HL-60/S4 treated with retinoic acid at 250 ng/mL for 4 days and 3 days (cell line): ENCODE results near the gene TMOD3.

Experiments used
- in situ Hi-C: fragments of 300-500 bp; cut with MboI; formaldehyde crosslinking; loops from 2 replicates; pipeline ENCODE4 v1.7.0; 2022; ENCODE audit warnings: low sequenced_read_pairs

Gene TMOD3

DNA sequence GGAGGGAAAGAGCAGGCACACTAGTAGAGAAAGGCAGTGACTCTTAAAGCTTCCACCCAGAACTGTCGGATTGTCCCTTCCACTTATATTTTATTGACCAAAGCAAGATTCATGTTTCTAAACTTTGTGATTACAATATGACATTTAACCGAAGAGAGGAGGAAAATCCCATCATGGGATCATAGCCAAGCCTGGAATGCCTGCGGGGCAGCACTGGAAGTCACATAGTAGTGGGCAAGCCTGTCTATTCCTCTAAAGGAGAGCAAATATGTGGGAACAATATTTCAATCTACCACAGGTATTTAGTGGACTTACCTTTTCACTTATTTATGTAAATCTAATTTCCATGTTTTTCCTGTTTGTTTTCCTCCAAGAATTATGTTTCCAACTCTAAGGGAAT is 3.8 kb upstream of the TMOD3 start:
- in situ Hi-C loops, result no loop called here

GRCh38 chr15:51828621-51829375 is 655 bp upstream of the TMOD3 start:
- in situ Hi-C loops, result no loop called here

DNA sequence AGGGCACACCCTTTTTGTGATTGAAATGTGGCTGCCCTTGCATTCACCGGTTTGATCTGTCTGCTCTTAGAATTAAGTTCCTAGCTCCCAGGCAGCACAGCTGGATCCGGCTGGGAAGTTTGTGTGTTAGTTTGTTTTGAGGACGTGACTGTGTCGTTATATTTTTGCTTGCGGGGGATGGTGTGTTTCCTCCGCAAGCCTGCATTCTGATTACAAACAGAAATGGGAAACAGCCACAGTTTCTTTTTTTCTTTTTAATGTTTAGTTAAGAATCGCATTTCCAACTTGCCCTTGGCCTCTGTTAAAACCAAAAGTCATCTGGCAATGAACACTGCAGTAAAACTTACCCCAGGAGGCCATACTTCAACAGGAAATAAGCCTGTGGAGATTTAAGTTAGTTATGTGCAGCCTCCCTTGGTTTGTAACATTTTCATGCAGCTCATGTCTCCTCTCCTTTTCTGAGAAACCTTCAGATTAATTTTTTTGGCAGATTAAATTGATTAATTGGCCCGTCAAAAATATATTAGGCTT is 888 bp downstream of the TMOD3 start:
- in situ Hi-C loops, result no loop called here

DNA sequence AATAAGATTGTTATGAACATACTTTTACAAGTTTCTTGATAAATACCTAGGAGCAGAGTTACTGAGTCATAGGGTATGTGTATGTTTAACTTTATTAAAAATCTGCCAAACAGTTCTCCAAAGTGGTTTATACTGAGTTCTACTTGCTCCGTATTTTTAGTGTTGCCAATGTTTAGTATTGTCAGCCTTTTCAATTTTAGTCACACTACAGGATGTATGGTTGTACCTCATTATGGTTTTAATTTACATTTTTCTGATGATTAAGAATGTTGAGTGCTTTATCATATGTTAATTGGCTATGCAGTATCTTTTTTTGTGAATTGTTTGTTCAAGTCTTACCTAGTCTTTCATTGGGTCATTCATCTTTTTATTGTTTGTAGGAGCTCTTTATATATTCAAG is 4.3 kb downstream of the TMOD3 start:
- in situ Hi-C loops, result no loop called here

- in situ Hi-C loops, result no loop called here
These were observed 8.4 kb downstream of the TMOD3 start for GRCh38 chr15:51837792-51838251.

DNA sequence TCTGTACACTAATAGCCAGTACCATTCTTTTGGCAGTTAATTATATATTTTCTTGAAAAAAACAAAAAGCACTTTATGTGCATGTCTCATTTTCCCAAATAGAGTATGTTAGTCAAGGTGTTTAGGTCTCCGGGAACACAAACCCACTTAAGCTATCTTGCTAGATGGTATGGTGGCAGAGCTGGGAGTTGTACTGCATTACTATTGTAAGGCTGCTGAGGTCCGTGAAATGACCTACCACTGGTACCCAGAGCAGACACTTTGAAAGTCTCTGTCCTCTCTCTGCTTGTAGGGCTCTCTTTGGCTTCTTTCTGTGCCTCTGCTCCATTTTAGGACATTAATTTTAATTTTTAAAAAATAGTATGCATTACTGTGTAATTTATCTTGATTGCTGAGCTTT is 8.8 kb downstream of the TMOD3 start:
- in situ Hi-C loops, result no loop called here

DNA sequence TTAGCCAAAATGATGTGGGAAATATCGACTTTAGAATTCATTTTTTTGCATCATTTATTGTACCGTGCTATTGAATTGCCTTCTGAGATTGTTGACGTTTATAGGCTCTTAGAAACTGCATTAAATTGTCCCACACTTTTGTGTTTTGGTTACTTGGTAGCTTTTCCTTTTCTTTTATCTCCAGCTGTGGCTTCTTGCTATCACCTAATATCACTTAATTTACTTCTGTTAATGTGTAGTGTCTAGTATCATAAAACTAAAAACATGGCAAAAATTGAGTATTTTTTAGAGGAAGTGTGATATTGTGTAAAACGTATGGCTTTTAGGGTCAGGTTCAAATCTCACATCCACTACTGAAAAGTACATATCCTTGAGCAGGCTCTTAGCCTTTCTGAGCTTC is 11.2 kb downstream of the TMOD3 start:
- in situ Hi-C loops, result no loop called here

DNA sequence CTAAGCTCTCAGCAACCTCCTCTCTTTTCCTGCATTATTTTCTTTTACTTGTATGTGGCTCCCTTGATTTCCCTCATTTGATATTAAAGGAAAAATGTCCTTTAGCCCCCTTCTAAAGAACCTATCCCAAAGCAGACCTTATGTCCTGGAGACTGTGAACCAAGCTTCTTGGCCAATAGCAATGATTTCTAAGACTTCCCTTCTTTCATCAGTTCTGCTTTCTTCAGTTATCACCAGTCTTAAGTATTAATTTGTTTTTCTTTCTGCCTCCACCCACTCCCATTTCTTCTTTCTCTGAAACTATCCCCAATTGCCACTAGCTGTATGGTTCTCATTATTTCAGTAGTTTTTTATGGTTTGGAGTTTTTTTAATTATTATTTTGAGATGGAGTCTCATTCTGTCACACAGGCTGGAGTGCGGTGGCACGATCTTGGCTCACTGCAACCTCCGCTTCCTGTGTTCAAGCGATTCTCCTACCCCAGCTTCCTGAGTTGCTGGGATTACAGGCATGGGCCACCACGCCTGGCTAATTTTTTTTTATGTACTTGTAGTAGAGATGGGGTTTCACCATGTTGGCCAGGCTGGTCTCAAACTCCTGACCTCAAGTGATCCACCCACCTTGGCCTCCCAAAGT is 12.1 kb downstream of the TMOD3 start:
- in situ Hi-C loops, result no loop called here

DNA sequence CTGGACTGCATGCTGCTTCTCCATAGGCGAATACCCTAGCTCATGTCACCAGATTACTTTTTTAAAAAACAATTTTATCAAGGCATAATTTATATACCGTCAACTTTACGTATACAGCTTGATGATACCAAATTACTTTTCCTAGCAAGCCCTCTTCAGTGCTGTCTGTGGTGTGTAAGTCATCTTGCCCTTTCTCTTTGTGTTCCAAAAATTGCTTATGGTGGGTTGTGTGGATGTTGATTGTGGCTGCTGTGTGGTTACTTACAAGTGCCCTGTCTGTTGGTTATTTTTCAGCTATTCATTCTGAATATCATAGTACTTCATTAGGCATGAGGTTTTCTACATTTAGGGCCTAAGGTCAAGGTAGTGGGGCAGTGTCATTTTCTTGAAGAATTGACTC is 12.8 kb downstream of the TMOD3 start:
- in situ Hi-C loops, result no loop called here

DNA sequence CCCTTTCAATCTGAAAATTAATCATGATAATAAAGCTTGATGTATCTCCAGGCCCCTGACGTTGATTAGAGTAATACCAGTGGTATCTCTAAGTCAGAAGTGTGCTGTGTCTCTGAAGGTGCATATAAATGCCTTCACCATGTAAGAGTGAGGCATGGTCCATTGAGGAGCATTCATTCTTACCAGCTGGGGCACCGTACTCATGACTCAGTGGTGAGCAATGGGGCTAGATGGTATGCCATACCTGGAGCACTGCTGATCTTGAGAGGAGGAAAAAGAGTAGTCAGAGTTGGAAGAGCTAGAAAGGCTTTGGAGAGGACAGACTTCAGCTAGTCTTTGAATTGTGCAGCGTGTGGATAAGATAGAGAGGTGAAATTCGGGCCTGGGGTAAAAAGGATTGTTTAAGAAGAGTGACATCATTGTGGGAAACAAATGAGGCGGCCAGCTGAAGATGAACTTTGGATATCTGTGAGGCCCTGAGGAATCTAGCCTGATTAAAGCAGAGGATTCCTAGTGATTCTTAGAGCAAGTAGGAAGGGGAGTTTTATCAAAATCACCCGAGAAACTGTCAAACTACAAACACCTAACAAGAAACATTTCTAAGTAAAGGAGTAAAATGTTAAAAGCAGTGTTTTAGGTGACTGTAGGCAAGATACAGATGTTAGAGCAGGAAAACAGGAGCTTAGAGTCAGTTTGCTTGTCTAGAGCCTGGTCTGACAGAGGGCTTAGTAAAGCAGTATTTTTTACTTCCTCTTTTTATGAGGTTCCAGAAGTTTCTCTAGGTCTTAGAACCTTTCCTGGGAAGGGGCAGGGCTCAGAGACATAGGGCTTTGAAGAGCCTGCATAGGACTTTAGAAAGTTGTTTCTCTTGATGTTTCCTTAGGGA is 13.6 kb downstream of the TMOD3 start:
- in situ Hi-C loops, result no loop called here

GRCh38 chr15:51844747-51845426 is 15.4 kb downstream of the TMOD3 start:
- in situ Hi-C loops, result no loop called here

GRCh38 chr15:51846066-51846462 is 16.6 kb downstream of the TMOD3 start:
- in situ Hi-C loops, result no loop called here

DNA sequence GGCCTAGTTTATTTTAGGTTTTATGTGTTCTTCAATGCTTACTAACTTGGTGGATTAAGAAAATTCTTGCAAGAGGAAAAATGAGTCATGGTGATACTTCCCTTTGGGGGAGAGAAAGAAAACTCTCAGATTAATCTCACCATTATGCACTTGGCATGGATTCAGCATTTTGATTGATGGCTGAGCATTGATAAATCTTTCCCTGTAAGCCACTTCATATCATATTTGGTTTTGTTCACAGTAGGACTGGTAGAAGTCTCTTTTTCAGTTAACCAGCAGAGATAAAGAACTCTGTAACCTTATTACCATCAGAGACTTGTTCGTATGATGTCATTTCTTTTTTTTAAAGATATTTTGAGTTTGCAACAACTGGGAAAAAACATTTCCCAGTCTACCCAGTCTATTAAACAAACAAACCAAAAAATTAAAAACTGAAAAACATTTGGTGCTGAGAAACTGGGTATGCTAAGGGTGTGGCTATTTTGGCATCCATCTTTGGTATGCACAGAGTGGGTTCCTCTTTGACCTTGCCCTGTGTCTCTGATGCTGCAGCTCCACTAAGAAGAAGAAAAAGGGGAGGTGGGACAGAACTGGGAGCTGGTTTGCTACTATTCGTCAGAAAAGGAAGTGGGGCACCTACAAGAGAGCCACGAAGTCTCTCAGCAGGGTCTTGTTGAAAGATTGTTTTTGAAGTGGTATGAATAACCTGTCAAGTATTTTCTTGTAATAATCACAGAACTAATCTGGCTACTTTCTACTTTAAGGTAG is 17.2 kb downstream of the TMOD3 start:
- in situ Hi-C loops, result no loop called here

DNA sequence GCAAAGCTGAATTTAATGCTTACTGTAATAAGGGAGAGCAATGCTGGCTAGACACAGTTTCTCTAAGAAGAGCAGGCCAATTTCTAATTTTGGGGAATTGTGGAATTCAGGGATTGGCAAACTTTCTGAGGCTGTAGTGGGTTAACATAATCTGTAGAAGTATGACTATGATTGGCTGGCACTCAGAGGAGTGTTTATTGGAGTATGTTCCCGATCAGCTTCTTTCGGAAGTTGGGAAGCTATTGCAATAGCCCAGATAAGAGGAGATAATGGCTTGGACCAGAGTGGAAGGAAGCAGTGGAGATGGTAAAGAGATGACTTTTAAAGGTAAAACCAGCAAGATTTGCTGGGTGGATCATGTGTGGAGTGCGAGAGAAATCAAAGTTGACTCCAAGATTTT is 19.4 kb downstream of the TMOD3 start:
- in situ Hi-C loops, result no loop called here

DNA sequence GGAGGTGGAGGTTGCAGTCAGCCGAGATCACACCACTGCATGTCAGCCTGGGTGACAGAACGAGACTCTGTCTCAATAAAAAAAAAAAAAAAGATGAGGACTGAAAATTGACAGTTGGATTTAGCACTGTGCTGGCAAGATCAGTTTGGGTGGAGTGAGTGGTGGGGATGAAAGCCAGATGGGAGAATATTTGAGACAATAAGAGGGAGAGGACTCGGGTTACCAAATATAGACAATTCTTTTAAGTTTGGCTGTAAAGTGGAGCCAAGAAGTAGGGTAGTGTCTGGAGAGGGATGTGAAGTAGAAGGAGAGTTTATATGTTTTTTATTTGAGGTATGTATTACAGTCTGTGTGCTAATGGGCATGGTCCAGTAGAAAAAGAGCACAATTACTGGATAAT is 20.4 kb downstream of the TMOD3 start:
- in situ Hi-C loops, result no loop called here

- in situ Hi-C loops, result no loop called here
These were observed 24.5 kb downstream of the TMOD3 start for GRCh38 chr15:51853998-51854397.

DNA sequence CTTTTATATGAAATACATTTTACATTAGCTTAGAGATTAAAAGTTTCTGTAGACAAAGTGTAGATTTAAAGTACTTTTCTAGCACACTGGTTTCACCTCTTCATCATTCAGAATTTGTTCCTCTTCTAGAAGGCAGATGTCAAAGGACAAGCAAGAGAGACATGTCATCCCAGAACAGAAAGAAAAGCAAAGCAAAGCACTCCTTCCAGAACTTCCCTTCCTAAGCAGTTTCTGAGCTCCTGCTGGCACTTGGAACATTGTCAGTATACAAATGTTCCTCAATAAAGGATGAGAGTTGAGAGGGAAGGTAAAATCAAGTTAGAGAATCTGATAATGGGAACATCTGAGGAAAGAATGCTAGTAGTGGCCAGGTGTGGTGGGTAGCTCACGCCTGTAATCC is 26.2 kb downstream of the TMOD3 start:
- in situ Hi-C loops, result no loop called here

DNA sequence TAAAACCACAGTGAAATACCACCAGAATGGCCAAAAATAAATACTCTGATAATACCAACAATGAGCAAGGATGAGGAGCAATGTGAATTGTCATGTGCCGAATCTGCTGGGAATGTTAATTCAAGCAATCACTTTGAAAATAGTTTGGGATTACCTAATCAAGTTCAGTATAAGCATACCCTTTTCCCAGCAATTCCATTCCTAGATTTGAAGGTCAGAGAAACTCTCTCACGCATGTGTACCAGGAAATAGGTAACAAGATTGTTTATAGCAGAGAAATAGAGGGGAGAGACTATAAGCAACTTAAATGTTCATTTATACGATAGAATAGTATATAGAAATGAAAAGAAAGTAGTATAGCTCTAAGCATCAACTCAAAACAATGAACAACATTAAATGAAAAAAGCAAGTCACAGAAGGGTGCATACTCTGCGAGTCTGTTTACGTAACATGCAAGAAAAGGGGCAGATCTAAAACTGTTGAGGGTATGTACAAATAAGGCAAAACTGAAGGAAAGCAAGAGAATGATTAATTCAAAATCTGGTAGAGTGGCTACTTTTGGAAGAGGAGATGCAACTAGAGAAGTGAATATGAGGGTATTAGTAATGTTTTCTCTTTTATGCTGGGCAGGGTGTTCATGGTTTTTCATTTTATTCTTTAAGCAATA is 27.4 kb downstream of the TMOD3 start:
- in situ Hi-C loops, result no loop called here

DNA sequence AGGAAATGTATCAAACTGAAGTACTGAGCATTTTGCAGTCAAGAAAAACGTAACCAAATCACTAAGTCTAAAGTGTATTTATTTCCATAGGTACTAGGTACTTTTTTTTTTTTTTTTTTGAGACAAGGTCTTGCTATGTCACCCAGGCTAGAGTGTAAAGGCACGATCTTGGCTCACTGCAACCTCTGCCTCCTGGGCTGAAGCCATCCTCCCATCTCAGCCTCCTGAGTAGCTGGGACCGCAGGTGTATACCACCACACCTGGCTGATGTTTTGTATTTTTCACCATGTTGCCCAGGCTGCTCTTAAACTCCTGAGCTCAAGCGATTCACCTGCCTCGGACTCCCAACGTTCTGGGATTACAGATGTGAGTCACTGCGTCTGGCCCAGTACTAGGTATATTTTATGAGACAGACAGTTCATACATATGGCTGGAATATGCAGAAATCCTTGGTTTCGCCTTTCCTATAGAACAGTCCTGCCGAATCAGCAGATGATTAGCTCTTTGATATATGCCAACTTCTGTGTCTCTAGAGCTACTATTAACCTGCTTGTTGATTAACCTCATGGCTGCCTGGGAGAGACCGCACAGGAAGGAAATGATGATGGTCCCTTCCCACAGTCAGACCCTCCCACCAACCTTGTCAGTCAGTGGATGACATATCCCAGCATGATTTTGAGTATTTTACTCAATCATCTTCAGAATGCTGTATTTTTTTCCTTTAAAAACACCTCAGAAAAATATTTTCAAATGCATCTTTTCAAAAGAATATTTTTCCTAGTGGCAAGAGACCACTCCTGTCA is 32.3 kb downstream of the TMOD3 start:
- in situ Hi-C loops, result no loop called here
